Ascending aorta (tissue), 2 donors: Measurements from ENCODE around the gene FANCI. TPM values are rescaled to one million over a fixed set of nuclear protein-coding genes. Genes with fewer than 3 reads are reported as not detected.

Experiments
- DNase-seq, 2 donors: peaks; one replicate each; pipeline ENCODE4 v3.0.0-alpha.2; 2019; ENCODE audit warnings: low spot score in 2 of 2
- H3K27ac ChIP-seq, 2 donors: fragments of 200-600 bp; sonication (generic); one replicate each; pipeline ENCODE4 v1.5.1; 2016 to 2017; ENCODE audit warnings: mild to moderate bottlenecking in 1 of 2
- H3K27me3 ChIP-seq: fragments of 200-600 bp; sonication (generic); one replicate; pipeline ENCODE4 v1.5.1; 2017
- H3K36me3 ChIP-seq, 2 donors: fragments of 200-600 bp; sonication (generic); one replicate each; pipeline ENCODE4 v1.5.1; 2016
- H3K4me1 ChIP-seq, 2 donors: fragments of 200-600 bp; sonication (generic); one replicate each; pipeline ENCODE4 v1.5.1; 2016 to 2017; ENCODE audit warnings: mild to moderate bottlenecking in 1 of 2
- H3K4me3 ChIP-seq, 2 donors: fragments of 200-600 bp; sonication (generic); one replicate each; pipeline ENCODE4 v1.5.1; 2016 to 2017; ENCODE audit warnings: mild to moderate bottlenecking in 1 of 2
- H3K9me3 ChIP-seq, 2 donors: fragments of 200-600 bp; sonication (generic); one replicate each; pipeline ENCODE4 v1.5.1; 2016
- intact Hi-C: fragments of 100-400 bp; cut with DNase I; formaldehyde crosslinking; loops from one replicate; pipeline ENCODE4 v1.15.1; 2023
- total RNA-seq: library from RNA; depleted of rRNA; stranded (reverse); fragments of >200 nt; gene quantifications from one replicate; pipeline ENCODE4 v1.1.0, GENCODE V29; 2016
- TF ChIP-seq, protein P1 (sequence below), 3 experiments: fragments of 200-600 bp in 2 of 3; fragments of 450-650 bp in 1 of 3; sonication (generic) in 2 of 3; IDR thresholded peaks; one replicate each; pipeline ENCODE4 v1.5.1; 2016 to 2019; ENCODE audit warnings: antibody characterized with exemption in 3 of 3, mild to moderate bottlenecking in 1 of 3, moderate library complexity in 1 of 3

The FANCI gene
- total RNA-seq, result not detected

DNA sequence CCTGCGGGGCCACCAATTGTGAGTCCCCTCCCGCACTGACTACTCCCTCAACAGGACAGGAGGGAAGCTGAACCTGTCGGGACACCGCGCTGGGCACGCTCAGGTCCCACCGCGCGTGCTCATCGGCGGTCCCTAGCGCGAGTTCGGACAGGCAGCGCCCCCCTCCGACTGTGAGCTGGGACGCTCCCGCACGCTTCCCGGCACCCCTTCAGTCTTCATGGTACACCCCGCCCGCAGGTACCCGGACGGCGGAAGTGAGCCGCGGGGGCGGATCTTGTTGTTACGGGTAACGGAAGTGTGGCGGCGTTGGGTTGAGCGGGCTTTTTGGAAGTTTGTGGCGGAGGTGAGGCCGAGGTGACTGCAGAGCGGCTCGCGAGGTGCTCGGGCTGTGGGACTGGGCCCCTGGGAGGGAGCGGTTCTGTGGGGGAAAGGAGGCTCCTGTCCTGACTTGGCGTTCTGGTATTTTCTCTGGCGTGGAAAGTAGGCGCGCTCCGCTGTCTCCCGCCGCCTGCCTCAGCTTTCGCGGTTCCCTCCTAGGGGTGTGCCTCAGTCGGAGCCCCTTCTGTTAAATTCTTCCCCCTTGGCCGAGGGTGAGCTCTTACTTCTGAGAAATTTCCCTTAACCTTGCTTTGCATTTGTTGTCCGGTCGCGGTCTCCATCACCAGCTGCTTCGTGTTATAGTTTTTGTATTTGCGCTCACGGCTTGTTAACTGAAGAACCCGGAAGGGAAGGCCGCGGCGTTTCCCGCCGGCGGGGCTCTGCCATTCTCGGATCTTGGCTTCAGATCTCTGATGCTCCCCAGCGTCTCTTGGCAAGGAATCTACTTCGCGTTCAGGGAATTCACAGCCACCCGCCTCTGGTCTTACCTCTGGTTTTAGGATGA, at the start of gene FANCI:
TSS of gene FANCI (plus strand) at position 289 of the 883 bp plus-strand sequence. CDS start 3,669 bp downstream, outside the sequence.
- Histone ChIP-seq H3K27ac (peak within 1 kb of the TSS; percentile 24), H3K27me3 (no peaks in the 10 kb centered on the region), H3K36me3 (no peaks in the 10 kb centered on the region), H3K4me1 (peaks cover 5 to 10% of the 10 kb centered on the region in 2 donors), H3K4me3 (peak within 1 kb of the TSS; percentile 77 to 83), H3K9me3 (no peaks in the 10 kb centered on the region)
- TF ChIP-seq, protein P1, sequence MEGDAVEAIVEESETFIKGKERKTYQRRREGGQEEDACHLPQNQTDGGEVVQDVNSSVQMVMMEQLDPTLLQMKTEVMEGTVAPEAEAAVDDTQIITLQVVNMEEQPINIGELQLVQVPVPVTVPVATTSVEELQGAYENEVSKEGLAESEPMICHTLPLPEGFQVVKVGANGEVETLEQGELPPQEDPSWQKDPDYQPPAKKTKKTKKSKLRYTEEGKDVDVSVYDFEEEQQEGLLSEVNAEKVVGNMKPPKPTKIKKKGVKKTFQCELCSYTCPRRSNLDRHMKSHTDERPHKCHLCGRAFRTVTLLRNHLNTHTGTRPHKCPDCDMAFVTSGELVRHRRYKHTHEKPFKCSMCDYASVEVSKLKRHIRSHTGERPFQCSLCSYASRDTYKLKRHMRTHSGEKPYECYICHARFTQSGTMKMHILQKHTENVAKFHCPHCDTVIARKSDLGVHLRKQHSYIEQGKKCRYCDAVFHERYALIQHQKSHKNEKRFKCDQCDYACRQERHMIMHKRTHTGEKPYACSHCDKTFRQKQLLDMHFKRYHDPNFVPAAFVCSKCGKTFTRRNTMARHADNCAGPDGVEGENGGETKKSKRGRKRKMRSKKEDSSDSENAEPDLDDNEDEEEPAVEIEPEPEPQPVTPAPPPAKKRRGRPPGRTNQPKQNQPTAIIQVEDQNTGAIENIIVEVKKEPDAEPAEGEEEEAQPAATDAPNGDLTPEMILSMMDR (IDR thresholded peaks at IDR 0.05), result peak; percentile 35 to 66 (median 35)
- peak; percentile 83 to 97 for DNase-seq
- intact Hi-C loops, result loop anchor here (2.0 to 5.0 kb wide), 5 partner anchors 37 to 349 kb away; partner anchors contain the start of genes HAPLN3 and POLG

DNA sequence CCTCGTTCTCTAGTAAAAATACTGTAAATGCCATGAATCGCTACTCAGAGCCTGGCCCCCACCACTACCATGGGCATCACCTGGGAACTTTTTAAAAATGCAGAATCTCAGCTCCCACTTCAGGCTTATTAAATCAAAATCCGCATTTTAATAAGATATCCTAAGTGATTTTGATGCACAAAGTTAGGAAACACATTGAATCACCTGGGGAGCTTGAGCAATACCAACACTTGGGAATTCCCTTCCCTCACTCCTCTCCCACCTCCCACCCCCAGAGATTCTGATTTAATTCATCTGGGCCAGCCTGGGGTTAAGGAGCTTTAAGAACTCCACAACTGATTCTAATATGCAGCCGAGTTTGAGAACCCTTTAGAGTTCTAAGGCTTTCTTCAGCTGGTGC, 49.2 kb upstream of the FANCI start:
- H3K27ac ChIP-seq, result peak overlapping the region; percentile 73 to 85
- intact Hi-C loops, result loop anchor here (5.0 to 10.0 kb wide), 3 partner anchors 297 to 1110 kb away; partner anchors contain the start of genes AEN and HAPLN3
- TF ChIP-seq, protein P1 (IDR thresholded peaks at IDR 0.05), result no peak
- H3K27me3 ChIP-seq, result no peaks in the 10 kb centered on the region
- no peak overlapping the region for H3K4me3 ChIP-seq
- no peak for DNase-seq
- H3K36me3 ChIP-seq, result peaks cover 58 to 77% of the 10 kb centered on the region in 2 donors
- H3K4me1 ChIP-seq, result peaks cover 0 to 17% of the 10 kb centered on the region in 2 donors
- H3K9me3 ChIP-seq, result no peaks in the 10 kb centered on the region

DNA sequence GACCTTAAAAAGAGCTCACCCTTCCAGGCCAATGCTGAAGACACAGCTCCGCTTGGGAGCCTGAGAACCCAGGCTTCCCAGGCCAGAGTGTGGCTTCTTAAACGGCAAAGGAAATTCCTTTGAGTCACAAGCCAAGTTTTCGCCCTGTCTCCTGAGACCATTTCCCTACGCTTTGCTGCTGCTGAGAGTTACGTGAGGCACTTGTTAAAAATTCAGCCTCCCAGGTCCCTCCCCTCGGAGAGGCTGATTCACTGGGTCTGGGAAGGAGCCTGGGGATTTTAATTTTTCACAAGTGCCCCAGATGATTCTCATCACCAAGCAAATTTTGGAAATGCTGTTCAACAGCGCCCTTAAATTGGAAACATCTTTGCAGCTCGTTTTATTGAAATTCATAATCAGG, 47.9 kb upstream of the FANCI start:
- H3K36me3 ChIP-seq, result peaks cover 55 to 76% of the 10 kb centered on the region in 2 donors
- intact Hi-C loops, result loop anchor here (5.0 to 10.0 kb wide), 3 partner anchors 299 to 1111 kb away; partner anchors contain the start of genes AEN and HAPLN3
- no peak overlapping the region for H3K4me3 ChIP-seq
- peak in 1 of 2 donors; percentile 90 for DNase-seq
- H3K9me3 ChIP-seq, result no peaks in the 10 kb centered on the region
- H3K27ac ChIP-seq, result peak overlapping the region; percentile 75 to 85
- H3K27me3 ChIP-seq, result no peaks in the 10 kb centered on the region
- TF ChIP-seq, protein P1 (IDR thresholded peaks at IDR 0.05), result no peak
- peaks cover 0 to 17% of the 10 kb centered on the region in 2 donors for H3K4me1 ChIP-seq

DNA sequence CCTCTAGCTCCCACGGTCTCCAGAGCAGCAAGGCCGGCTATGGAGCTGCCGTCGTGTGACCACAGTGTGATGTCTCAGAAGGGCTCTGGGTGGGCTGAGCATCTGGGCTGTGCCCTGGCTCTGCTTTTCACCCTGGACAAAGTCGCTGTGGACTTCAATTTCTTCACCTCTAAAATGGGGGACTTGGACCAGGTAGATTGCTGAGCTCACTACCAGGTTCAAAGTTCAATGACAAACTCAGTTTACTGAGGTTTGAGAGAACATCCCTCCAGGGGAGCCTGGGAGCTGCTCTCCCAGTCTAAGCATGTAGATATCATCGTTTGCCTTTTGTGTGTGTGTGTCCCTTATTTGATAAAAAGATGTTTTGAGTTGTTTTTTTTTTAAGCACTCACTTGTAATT, 47.5 kb upstream of the FANCI start:
- no peak for DNase-seq
- Histone ChIP-seq H3K9me3 (no peaks in the 10 kb centered on the region), H3K27ac (peak overlapping the region; percentile 75 to 85), H3K4me1 (peaks cover 0 to 17% of the 10 kb centered on the region in 2 donors), H3K36me3 (peaks cover 55 to 75% of the 10 kb centered on the region in 2 donors), H3K27me3 (no peaks in the 10 kb centered on the region), H3K4me3 (no peak overlapping the region)
- TF ChIP-seq, protein P1 (IDR thresholded peaks at IDR 0.05), result no peak
- intact Hi-C loops, result loop anchor here (5.0 to 10.0 kb wide), 3 partner anchors 299 to 1111 kb away; partner anchors contain the start of genes AEN and HAPLN3

DNA sequence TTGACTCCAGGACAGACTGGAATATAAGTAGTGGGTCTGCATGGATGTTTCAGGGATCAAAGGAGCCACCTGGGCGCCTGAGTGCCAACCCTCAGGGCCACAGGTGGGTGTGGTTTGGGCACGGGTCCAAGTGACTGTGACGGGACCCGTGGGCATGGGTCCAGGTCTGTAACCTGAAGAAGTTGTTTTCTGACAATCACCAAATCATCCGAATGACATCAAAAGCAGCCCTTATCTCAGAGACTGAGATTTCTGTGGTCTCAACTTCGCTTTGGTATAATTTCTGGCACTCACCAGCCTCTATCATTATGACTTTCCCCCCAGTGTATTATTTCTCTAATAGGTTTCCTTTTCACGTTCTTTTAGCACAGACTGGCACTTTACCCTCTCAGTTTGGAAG, 46.8 kb upstream of the FANCI start:
- Histone ChIP-seq H3K4me1 (peaks cover 0 to 17% of the 10 kb centered on the region in 2 donors), H3K27ac (peak overlapping the region; percentile 75 to 85), H3K27me3 (no peaks in the 10 kb centered on the region), H3K9me3 (no peaks in the 10 kb centered on the region), H3K36me3 (peaks cover 50 to 72% of the 10 kb centered on the region in 2 donors), H3K4me3 (no peak overlapping the region)
- TF ChIP-seq, protein P1 (IDR thresholded peaks at IDR 0.05), result no peak
- intact Hi-C loops, result loop anchor here (5.0 to 10.0 kb wide), 3 partner anchors 300 to 1112 kb away; partner anchors contain the start of genes AEN and HAPLN3
- no peak for DNase-seq
